A549 (cell line): Measurements from ENCODE around the gene MSTN. TPM values are rescaled to one million over a fixed set of nuclear protein-coding genes. Genes with fewer than 3 reads are reported as not detected.

Experiments
- ATAC-seq, 2 experiments: fragments of 200-7000 bp in 1 of 2; fragments of >200 bp in 1 of 2; cut with Nextera tagmentation in 1 of 2; cut with Tn5 transposase in 1 of 2; 3 replicates each; pipeline versions ENCODE4 v1.8.0 to v1.9.1; 2018 to 2020; ENCODE audit warnings: mild to moderate bottlenecking in 1 of 2, moderate library complexity in 1 of 2
- CTCF ChIA-PET: fragments of 300-600 bp; sonication (Branson Sonifier 250); formaldehyde crosslinking; extraction: SDS; loops from one replicate; lab custom pipeline; 2021; ENCODE audit warnings: antibody characterized with exemption, inconsistent platforms; lab: Yijun Ruan, JAX
- POLR2A ChIA-PET: fragments of 350-600 bp; formaldehyde crosslinking; extraction: SDS; loops from one replicate; lab custom pipeline; 2021; ENCODE audit warnings: antibody characterized with exemption, inconsistent platforms; lab: Yijun Ruan, JAX
- DNase-seq, 2 experiments: peaks; one replicate each; pipeline versions ENCODE4 v3.0.0 to v3.0.0-alpha.2; 2011 to 2016; ENCODE audit warnings: low read depth in 1 of 2, low spot score in 1 of 2
- FAIRE-seq: peaks from 2 replicates; lab custom pipeline; 2011; peaks lifted over from hg19 to GRCh38; lab: Jason Lieb, UNC
- H3K27ac ChIP-seq, 2 experiments: fragments of >200 bp; sonication (Bioruptor Twin); formaldehyde crosslinking; 3 replicates each; pipeline ENCODE4 v1.5.1; 2016 to 2017
- H3K4me1 ChIP-seq: fragments of >200 bp; sonication (Bioruptor Twin); formaldehyde crosslinking; 3 replicates; pipeline ENCODE4 v1.6.1; 2016
- H3K4me2 ChIP-seq: fragments of >200 bp; sonication (Bioruptor Twin); formaldehyde crosslinking; 3 replicates; pipeline ENCODE4 v1.6.1; 2016
- H3K4me3 ChIP-seq: fragments of >200 bp; sonication (Bioruptor Twin); formaldehyde crosslinking; 3 replicates; pipeline ENCODE4 v1.5.1; 2016
- H3K9me3 ChIP-seq: fragments of >200 bp; sonication (Bioruptor Twin); formaldehyde crosslinking; 3 replicates; pipeline ENCODE4 v1.6.1; 2016
- BCL3 ChIP-seq: fragments of >200 bp; sonication (Bioruptor Twin); formaldehyde crosslinking; IDR thresholded peaks from 3 replicates; pipeline ENCODE4 v1.6.1; 2016
- BHLHE40 ChIP-seq: IDR thresholded peaks from 2 replicates; pipeline ENCODE4 v1.6.1; 2012; ENCODE audit warnings: low read depth, low read length, inconsistent platforms
- CBX2 ChIP-seq: fragments of 200-600 bp; sonication (generic); IDR thresholded peaks from 2 replicates; pipeline ENCODE4 v1.6.1; 2016; ENCODE audit warnings: low read depth, mild to moderate bottlenecking, borderline replicate concordance
- CHD2 ChIP-seq: fragments of 150-350 bp; IDR thresholded peaks from 2 replicates; pipeline ENCODE4 v1.6.1; 2014; ENCODE audit warnings: low read length; ENCODE audit not compliant: partially characterized antibody
- CTCF ChIP-seq: fragments of >200 bp; sonication (Bioruptor Twin); formaldehyde crosslinking; IDR thresholded peaks from 3 replicates; pipeline ENCODE4 v1.5.1; 2016
- E2F6 ChIP-seq: IDR thresholded peaks from 2 replicates; pipeline ENCODE4 v1.6.1; 2012; ENCODE audit warnings: low read depth, borderline replicate concordance
- EHF ChIP-seq: fragments of 250-450 bp; sonication (Bioruptor Pico); IDR thresholded peaks from 2 replicates; pipeline ENCODE4 v1.5.0; 2020; ENCODE audit warnings: mild to moderate bottlenecking
- EHMT2 ChIP-seq: fragments of 200-600 bp; sonication (generic); IDR thresholded peaks from 2 replicates; pipeline ENCODE4 v1.6.1; 2016; ENCODE audit warnings: antibody characterized with exemption, low read depth, mild to moderate bottlenecking, moderate library complexity
- ESRRA ChIP-seq: fragments of 150-350 bp; IDR thresholded peaks from 2 replicates; pipeline ENCODE4 v1.6.1; 2014; ENCODE audit warnings: mild to moderate bottlenecking, low read length, borderline replicate concordance
- FOXS1 ChIP-seq: fragments of 250-450 bp; sonication (Bioruptor Pico); IDR thresholded peaks from 2 replicates; pipeline ENCODE4 v1.5.0; 2020; ENCODE audit warnings: mild to moderate bottlenecking, moderate library complexity
- HES2 ChIP-seq: fragments of >200 bp; sonication (Bioruptor Twin); formaldehyde crosslinking; IDR thresholded peaks from 2 replicates; pipeline ENCODE4 v1.6.1; 2016
- HMGXB4 ChIP-seq: fragments of 250-450 bp; sonication (Bioruptor Pico); IDR thresholded peaks from 2 replicates; pipeline ENCODE4 v1.5.0; 2021; ENCODE audit warnings: mild to moderate bottlenecking, moderate library complexity, borderline replicate concordance
- HOXB5 ChIP-seq: fragments of 250-450 bp; sonication (Bioruptor Pico); IDR thresholded peaks from 2 replicates; pipeline ENCODE4 v1.5.0; 2020; ENCODE audit warnings: mild to moderate bottlenecking, moderate library complexity
- JUNB ChIP-seq: fragments of >200 bp; sonication (Bioruptor Twin); formaldehyde crosslinking; IDR thresholded peaks from 2 replicates; pipeline ENCODE4 v1.6.1; 2016
- KDM1A ChIP-seq: fragments of 200-600 bp; sonication (generic); IDR thresholded peaks from 2 replicates; pipeline ENCODE4 v1.6.1; 2016; ENCODE audit warnings: low read depth, mild to moderate bottlenecking
- MAX ChIP-seq: IDR thresholded peaks from 2 replicates; pipeline ENCODE4 v1.6.1; 2012
- NPAS2 ChIP-seq: fragments of 250-450 bp; sonication (Bioruptor Pico); IDR thresholded peaks from 2 replicates; pipeline ENCODE4 v1.8.0; 2022; ENCODE audit warnings: mild to moderate bottlenecking, moderate library complexity, borderline replicate concordance
- POLR2AphosphoS2 ChIP-seq: conservative IDR thresholded peaks from 2 replicates; pipeline ENCODE4 v1.6.1; 2012; ENCODE audit warnings: low read length, improper control_type of control experiment, inconsistent platforms
- RARB ChIP-seq: fragments of 250-450 bp; sonication (Bioruptor Pico); IDR thresholded peaks from 2 replicates; pipeline ENCODE4 v1.8.0; 2021; ENCODE audit warnings: mild to moderate bottlenecking, moderate library complexity
- RCOR1 ChIP-seq: fragments of 150-350 bp; IDR thresholded peaks from 2 replicates; pipeline ENCODE4 v1.6.1; 2014; ENCODE audit warnings: antibody characterized with exemption, low read length, low read depth
- REST ChIP-seq: fragments of 200-600 bp; sonication (generic); IDR thresholded peaks from 2 replicates; pipeline ENCODE4 v1.6.1; 2016; ENCODE audit warnings: antibody characterized with exemption, mild to moderate bottlenecking, moderate library complexity
- RFX5 ChIP-seq: fragments of 450-650 bp; IDR thresholded peaks from 2 replicates; pipeline ENCODE4 v1.7.1; 2014; ENCODE audit warnings: antibody characterized with exemption, mild to moderate bottlenecking, moderate library complexity
- TFCP2L1 ChIP-seq: fragments of 250-450 bp; sonication (Bioruptor Pico); IDR thresholded peaks from 2 replicates; pipeline ENCODE4 v1.5.0; 2021; ENCODE audit warnings: mild to moderate bottlenecking
- USF2 ChIP-seq: fragments of 450-650 bp; IDR thresholded peaks from 2 replicates; pipeline ENCODE4 v1.6.1; 2014; ENCODE audit warnings: antibody characterized with exemption
- ZSCAN20 ChIP-seq: fragments of 250-450 bp; sonication (Bioruptor Pico); IDR thresholded peaks from 2 replicates; pipeline ENCODE4 v1.8.0; 2022; ENCODE audit warnings: mild to moderate bottlenecking, moderate library complexity
- WGBS: methylation state at CpG from one replicate; pipeline ENCODE4 v1.1.6; 2017; ENCODE audit errors: missing lambda C conversion rate; 5-methylcytosine and 5-hydroxymethylcytosine counted together
- polyA plus RNA-seq, 4 experiments: library from polyadenylated mRNA; depleted of rRNA in 3 of 4; stranded (reverse); fragments of >200 nt; fragmentation: RNase III in 1 of 4; extraction: RNeasy Plus Mini Kit Qiagen cat#74134 plus additional on column Dnase treatment in 1 of 4; gene quantifications; 2 replicates in 3 of 4; 3 replicates in 1 of 4; pipeline ENCODE4 v1.2.3, GENCODE V29; 2011 to 2017

The MSTN gene
- polyA plus RNA-seq, 2 of the 4 experiments (the other 2 are of a cell fraction) = 0.06 to 0.13 TPM

- Histone ChIP-seq H3K4me2 (no peak overlapping the region), H3K27ac (no peak overlapping the region), H3K4me1 (no peaks in the 10 kb centered on the region), H3K9me3 (no peaks in the 10 kb centered on the region; the same call in 1 of the 3 replicates), H3K4me3 (no peak overlapping the region)
- ATAC-seq = no peak
- DNase-seq = no peak
- CTCF ChIA-PET = interaction anchor here (0.6 to 1.9 kb wide), 5 partner anchors 10 to 412 kb away, joined by 3 to 6 read pairs (median 4); no protein-coding TSS in a partner anchor
- TF ChIP-seq E2F6 = no peak
- TF ChIP-seq HMGXB4 (CRISPR knock-in tag) = no peak
- TF ChIP-seq RARB = no peak
- TF ChIP-seq ZSCAN20 (CRISPR knock-in tag) = no peak
- TF ChIP-seq KDM1A = no peak
- no peak for TF ChIP-seq MAX
- TF ChIP-seq TFCP2L1 (CRISPR knock-in tag) = no peak
- no peak for TF ChIP-seq JUNB
- TF ChIP-seq BCL3 = no peak
- no peak for TF ChIP-seq ESRRA
- TF ChIP-seq CHD2 = no peak
- TF ChIP-seq HOXB5 (CRISPR knock-in tag) = no peak
- no peak for TF ChIP-seq USF2
- no peak for TF ChIP-seq HES2
- FAIRE-seq = no peak
- POLR2A ChIA-PET = no interaction called here
Measured at GRCh38 chr2:190098851-190099250, 36.3 kb upstream of the MSTN start.

- 83% methylated on average over 1 of the region's 1 CpG for WGBS
- no peak overlapping the region for H3K27ac ChIP-seq
- CTCF ChIA-PET = no interaction called here
- no peaks in the 10 kb centered on the region; the same call in 1 of the 3 replicates for H3K9me3 ChIP-seq
- no peak for FAIRE-seq
- POLR2A ChIA-PET = no interaction called here
- ATAC-seq = no peak
- no peak overlapping the region for H3K4me2 ChIP-seq
- no peaks in the 10 kb centered on the region for H3K4me1 ChIP-seq
- DNase-seq = no peak
- no peak overlapping the region for H3K4me3 ChIP-seq
- TF ChIP-seq RFX5 = no peak
- no peak for TF ChIP-seq CTCF
- no peak for TF ChIP-seq POLR2AphosphoS2
- no peak for TF ChIP-seq USF2
- no peak for TF ChIP-seq FOXS1 (CRISPR knock-in tag)
- no peak for TF ChIP-seq BHLHE40
- TF ChIP-seq NPAS2 (CRISPR knock-in tag) = no peak
- TF ChIP-seq EHMT2 = no peak
- no peak for TF ChIP-seq ZSCAN20 (CRISPR knock-in tag)
- TF ChIP-seq REST = no peak
- no peak for TF ChIP-seq EHF (CRISPR knock-in tag)
- TF ChIP-seq RCOR1 = no peak
- no peak for TF ChIP-seq CBX2
Measured at GRCh38 chr2:190097115-190097514, 34.6 kb upstream of the MSTN start.
